HK-2 (cell line): ENCODE results near the gene SS18L1.
"Not testable (repeated sequence)": the region's sequence is repeated elsewhere in the genome, so short reads cannot be mapped to it uniquely, and the experiment has no call there.

Source experiments
- DNase-seq: peaks from one replicate; pipeline ENCODE4 v3.0.0-alpha.2; 2018; ENCODE audit not compliant: unreplicated experiment

Gene SS18L1

DNA sequence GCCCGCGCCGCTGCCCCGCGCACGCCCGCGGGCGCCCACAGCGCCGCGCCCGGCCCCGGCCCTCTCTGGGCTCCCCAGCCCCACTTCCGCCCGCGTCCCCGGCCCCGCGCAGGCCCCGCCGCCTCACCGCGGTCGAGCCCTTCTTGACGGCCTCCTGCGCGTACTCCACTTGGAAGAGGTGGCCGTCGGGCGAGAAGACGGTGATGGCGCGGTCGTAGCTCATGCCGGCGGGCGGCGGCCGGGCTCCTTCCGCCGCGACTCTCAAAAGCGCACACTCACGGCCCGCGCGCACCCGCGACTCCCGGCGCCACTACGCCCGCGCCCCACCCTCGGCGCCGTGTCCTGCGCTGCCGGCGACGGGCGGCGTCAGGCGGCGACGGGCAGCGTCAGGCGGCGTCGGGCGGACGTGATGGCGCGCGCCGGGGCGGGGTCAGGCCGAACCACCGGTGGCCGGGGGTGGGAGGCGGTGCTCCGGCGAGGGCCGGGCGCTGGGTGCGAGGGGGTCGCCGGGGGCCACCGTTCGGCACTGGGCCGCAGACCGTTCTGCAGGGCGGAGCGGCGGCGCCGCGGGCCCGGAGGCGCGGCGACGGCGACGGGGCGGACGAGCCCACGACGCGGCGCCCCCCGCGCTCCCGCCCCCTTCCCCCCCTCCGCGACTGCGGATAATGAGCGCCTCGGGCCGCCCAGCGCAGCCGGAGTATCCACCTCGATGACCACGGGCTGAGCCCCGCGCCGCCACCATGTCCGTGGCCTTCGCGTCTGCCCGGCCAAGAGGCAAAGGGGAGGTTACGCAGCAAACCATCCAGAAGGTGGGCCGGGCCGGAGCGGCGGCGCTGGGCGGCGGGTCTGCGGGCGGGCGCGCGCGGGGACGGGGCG, at the start of gene SS18L1, which contains the start of gene PSMA7:
Gene SS18L1 (plus strand): TSS at position 689 of the 876 bp plus-strand sequence. CDS start 52 bp downstream, at position 741.
Gene PSMA7 (minus strand): TSS at position 314 of the 876 bp plus-strand sequence. CDS start 91 bp downstream, at position 223.
- peak; percentile 86 for DNase-seq

- DNase-seq = no peak
Measured at GRCh38 chr20:62096421-62097380, 46.9 kb upstream of the SS18L1 start.

GRCh38 chr20:62097881-62098407, 45.6 kb upstream of the SS18L1 start:
- DNase-seq = no peak

DNA sequence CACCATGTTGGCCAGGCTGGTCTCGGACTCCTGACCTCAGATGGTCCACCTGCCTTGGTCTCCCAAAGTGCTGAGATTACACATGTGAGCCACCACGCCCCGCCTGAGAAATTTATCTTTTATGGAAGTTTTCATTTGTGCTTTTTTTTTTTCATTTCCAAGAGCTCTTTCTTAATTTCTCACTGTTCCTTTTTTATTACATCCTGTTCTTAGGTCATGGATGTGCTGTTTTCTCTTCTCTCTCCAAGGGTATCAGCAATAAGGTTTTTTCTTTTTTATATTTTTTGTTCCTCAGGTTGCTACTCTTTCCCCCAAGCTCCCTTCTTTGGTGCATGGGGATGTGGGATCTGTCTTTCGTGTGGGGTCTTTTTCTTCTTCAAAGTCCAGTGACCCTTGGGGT, 42.5 kb upstream of the SS18L1 start:
- DNase-seq = no peak

- DNase-seq = no peak
Measured at GRCh38 chr20:62103508-62104233, 39.9 kb upstream of the SS18L1 start.

GRCh38 chr20:62104234-62104789, 39.3 kb upstream of the SS18L1 start:
- no peak for DNase-seq

GRCh38 chr20:62104791-62105345, 38.7 kb upstream of the SS18L1 start:
- DNase-seq = no peak

DNA sequence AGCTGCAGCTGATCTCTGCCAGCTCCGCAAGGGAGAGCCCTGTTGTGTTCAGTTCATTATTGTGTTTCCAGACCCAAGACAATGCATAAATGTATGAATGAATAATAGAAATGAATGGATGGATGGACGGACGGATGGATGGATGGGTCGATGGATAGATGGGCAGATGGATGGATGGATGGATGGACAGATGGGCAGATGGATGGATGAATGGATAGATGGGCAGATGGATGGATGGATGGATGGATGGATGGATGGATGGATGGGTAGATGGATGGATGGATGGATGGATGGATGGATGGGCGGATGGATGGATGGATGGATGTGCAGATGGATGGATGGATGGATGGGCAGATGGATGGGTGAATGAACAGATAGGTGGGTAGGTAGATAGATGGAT, 38.0 kb upstream of the SS18L1 start:
- DNase-seq = no peak

DNA sequence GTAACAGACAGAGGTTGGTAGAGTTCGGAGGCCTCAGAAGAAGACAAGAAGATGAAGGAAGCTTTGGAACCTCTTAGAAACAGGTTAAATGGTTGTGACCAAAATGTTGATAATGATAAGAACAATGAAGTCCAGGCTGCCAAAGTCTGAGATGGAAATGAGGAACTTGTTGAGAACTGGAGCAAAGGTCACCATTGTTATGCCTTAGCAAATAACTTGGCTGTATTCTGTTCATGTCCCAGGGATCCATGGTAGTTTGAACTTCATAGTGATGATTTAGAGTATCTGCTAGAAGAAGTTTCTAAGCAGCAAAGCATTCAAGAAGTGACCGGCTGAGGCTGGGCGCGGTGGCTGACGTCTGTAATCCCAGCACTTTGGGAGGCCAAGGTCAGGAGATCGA, 32.4 kb upstream of the SS18L1 start:
- DNase-seq = no peak

DNA sequence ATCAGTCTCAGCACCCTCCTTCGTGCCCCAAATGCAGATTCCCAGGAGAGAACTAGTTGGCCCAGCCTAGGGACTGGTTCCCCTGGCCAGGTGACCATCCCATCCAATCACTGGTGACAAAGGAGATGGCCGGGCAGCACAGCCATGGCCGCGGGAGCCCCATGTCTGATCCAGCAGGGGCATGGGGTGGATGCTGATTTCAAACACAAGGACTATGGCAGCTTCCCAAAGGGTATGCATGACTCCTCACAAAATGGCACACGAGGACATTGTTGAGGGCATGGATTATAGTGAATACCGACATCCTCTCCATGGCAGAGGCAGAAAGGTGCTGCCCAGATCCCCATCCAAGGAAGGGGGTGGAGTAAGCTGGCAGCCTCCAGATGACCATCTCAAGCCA, 31.2 kb upstream of the SS18L1 start:
- no peak for DNase-seq

- DNase-seq = no peak
Measured at GRCh38 chr20:62114894-62115293, 28.7 kb upstream of the SS18L1 start.

DNA sequence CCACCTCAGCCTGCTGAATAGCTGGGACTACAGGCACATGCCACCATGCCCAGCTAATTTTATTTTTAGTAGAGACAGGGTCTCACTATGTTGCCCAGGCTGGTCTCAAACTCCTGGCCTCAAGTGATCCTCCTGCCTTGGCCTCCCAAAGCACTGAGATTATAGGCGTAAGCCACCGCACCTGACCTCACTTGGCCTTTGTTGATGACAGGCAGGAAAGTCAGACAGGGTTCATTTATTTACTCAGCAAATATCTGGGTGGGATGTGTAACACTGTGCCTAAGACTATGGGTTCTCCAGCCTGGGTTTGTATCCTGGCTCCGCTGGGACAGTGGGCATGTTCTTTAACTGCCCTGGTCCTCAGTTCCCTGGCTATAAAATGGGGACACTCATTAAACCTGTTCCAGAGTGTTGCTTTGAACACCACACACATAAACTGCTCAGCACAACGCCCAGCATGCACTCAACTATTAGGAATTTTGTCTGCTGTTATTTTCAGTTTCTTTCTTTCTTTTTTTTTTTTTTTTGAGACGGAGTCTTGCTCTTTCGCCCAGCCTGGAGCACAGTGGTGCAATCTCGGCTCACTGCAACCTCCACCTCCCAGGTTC, 27.7 kb upstream of the SS18L1 start:
- DNase-seq = not testable (repeated sequence)

DNA sequence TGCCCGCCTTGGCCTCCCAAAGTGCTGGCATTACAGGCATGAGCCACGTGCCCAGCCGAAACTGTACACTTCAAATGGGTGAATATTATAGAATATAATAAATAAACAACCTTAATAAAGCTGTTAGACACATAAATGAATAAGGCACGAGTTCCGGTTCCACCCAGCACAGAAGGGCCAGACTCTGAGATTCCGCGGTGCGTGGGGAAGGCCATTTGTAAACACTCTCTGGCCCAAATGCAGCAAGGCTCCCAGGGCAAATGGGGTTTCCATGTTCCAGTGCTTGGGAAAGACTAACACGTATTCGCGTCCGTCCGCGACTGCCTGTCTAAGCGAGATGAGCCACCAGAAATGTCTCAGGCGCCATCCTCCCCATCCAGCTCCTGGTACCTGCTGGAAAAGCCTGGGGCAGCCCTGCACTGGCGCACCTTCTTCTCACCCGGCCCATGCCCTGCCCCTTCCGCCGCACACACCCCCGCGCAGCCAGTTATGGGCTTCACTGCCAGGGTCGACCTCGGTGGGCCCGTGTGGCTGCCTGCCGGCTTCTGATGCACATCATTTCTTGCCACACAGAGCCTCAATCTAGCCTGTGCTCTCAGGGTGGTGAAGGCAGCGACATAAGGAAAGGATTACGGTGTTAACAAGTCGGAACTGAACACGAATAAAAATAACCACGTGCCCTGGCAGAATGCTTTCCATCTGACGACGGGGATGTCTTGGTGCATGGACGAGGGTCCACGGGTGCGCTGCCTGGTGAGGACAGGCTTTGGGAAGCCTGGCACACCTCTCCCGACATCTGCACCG, 26.8 kb upstream of the SS18L1 start:
- no peak for DNase-seq

GRCh38 chr20:62117362-62117646, 26.3 kb upstream of the SS18L1 start:
- DNase-seq = no peak

DNA sequence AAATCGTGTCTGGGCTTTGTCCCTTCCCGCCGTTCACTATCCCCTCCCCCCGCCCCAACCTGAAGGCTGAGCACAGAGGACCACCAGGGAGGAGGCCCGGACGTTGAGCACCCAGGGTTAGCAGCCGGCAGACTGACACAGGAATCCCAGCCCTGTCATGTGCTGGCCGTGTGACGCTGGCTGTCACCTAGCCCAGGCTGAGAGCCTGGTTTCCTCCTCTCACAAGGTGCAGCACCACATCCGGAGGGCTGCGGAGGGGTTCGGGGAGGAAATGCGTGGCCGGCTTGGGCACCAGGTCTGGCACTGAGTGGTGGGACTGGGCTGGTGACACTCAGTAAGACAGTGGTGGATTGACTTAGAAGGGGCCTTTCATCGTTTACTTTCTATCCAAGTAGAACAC, 25.9 kb upstream of the SS18L1 start:
- DNase-seq = no peak

- no peak for DNase-seq
Measured at GRCh38 chr20:62118113-62119043, 25.2 kb upstream of the SS18L1 start.

DNA sequence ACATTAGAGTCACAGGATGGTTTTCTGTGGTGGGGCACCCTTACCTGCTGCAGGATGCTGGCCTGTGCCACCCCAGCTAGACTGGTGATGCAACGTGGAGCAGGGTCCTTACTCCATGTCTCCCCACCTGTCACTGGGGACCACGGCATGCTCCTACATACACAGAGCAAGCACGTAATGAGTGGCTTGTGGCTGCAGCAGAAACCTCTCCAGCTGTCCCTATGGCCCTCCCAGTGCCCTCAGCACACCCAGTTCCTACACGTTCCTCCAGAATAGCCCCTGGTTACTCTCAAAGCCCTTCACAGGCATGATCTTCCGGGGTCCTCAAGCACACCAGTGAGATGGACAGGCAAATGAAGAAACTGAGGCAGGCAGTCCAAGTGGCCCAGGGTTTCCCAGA, 24.5 kb upstream of the SS18L1 start:
- DNase-seq = no peak

- no peak for DNase-seq
Measured at GRCh38 chr20:62119591-62120364, 23.8 kb upstream of the SS18L1 start.
